ENCODE results near the gene MAP7.

MAP7 gene

GRCh38 chr6:136429264-136430065, 120.8 kb downstream of the MAP7 start:
- no peak overlapping the region for H2BK12ac ChIP-seq (ENCODE audit: low read length)
- no peak overlapping the region for H2BK15ac ChIP-seq (ENCODE audit: low read length)
- WGBS, 2 donors (ENCODE audit: extremely low coverage in 2 of 2, insufficient read length in 2 of 2, insufficient replicate concordance in 1 of 2), result no CpG with 5 or more reads among the region's 8 CpGs
- no peaks in the 10 kb centered on the region for H3K36me3 ChIP-seq (replicated peaks in 1 of 2; ENCODE audit: control insufficient read depth in 2 of 2, insufficient read depth in 2 of 2, low read length in 2 of 2)
- no peak overlapping the region for H4K8ac ChIP-seq (ENCODE audit: low read depth, low read length)
- DNase-seq (ENCODE audit: low spot score), result no peak
- no peak overlapping the region for H3K23ac ChIP-seq (ENCODE audit: low read depth, low read length, poor library complexity)
- no peak overlapping the region for H2AK5ac ChIP-seq (ENCODE audit: low read depth, low read length)
- no peak overlapping the region for H4K91ac ChIP-seq (ENCODE audit: low read depth, low read length, poor library complexity)
- H3K4ac ChIP-seq (ENCODE audit: low read length), result no peak overlapping the region
- H3K14ac ChIP-seq (ENCODE audit: low read length), result no peak overlapping the region
- no peak overlapping the region for H3K9ac ChIP-seq (ENCODE audit: low read depth, low read length, poor library complexity)
- H3K27ac ChIP-seq (replicated peaks; ENCODE audit: low read length), result no peak overlapping the region
- no peaks in the 10 kb centered on the region for H3K4me1 ChIP-seq (ENCODE audit: control insufficient read depth in 2 of 2, insufficient read depth in 1 of 2, low read depth in 1 of 2, low read length in 2 of 2)
- no peak overlapping the region for H2AFZ ChIP-seq (ENCODE audit: low read length)
- H3K9me3 ChIP-seq (replicated peaks in 1 of 2; ENCODE audit: control insufficient read depth in 2 of 2, insufficient read depth in 1 of 2, low read depth in 1 of 2, low read length in 2 of 2), result no peaks in the 10 kb centered on the region
- no peak overlapping the region for H3K4me2 ChIP-seq (ENCODE audit: insufficient read depth, low read length, poor library complexity, severe bottlenecking)
- no peaks in the 10 kb centered on the region for H3K79me1 ChIP-seq (ENCODE audit: low read depth, low read length)
- H2BK120ac ChIP-seq (ENCODE audit: low read depth, low read length), result no peak overlapping the region
- no peaks in the 10 kb centered on the region for H3K27me3 ChIP-seq (ENCODE audit: control insufficient read depth in 3 of 3, insufficient read depth in 3 of 3, low read depth in 1 of 3, low read length in 3 of 3)
- H2BK5ac ChIP-seq (ENCODE audit: low read length), result no peak overlapping the region
- H3K4me3 ChIP-seq (ENCODE audit: low read length in 2 of 2), result no peak overlapping the region
- no peak overlapping the region for H3K18ac ChIP-seq (ENCODE audit: low read length)

GRCh38 chr6:136427378-136427717, 122.9 kb downstream of the MAP7 start:
- no peak overlapping the region for H2BK15ac ChIP-seq (ENCODE audit: low read length)
- no peaks in the 10 kb centered on the region for H3K36me3 ChIP-seq (replicated peaks in 1 of 2; ENCODE audit: control insufficient read depth in 2 of 2, insufficient read depth in 2 of 2, low read length in 2 of 2)
- H3K4me2 ChIP-seq (ENCODE audit: insufficient read depth, low read length, poor library complexity, severe bottlenecking), result no peak overlapping the region
- no peak for DNase-seq (ENCODE audit: low spot score)
- H2BK5ac ChIP-seq (ENCODE audit: low read length), result no peak overlapping the region
- no peak overlapping the region for H2AFZ ChIP-seq (ENCODE audit: low read length)
- no peaks in the 10 kb centered on the region for H3K27me3 ChIP-seq (ENCODE audit: control insufficient read depth in 3 of 3, insufficient read depth in 3 of 3, low read depth in 1 of 3, low read length in 3 of 3)
- H3K23ac ChIP-seq (ENCODE audit: low read depth, low read length, poor library complexity), result no peak overlapping the region
- H3K9ac ChIP-seq (ENCODE audit: low read depth, low read length, poor library complexity), result no peak overlapping the region
- no peak overlapping the region for H3K4me3 ChIP-seq (ENCODE audit: low read length in 2 of 2)
- H4K8ac ChIP-seq (ENCODE audit: low read depth, low read length), result no peak overlapping the region
- no peak overlapping the region for H3K18ac ChIP-seq (ENCODE audit: low read length)
- H2BK12ac ChIP-seq (ENCODE audit: low read length), result no peak overlapping the region
- H3K27ac ChIP-seq (replicated peaks; ENCODE audit: low read length), result no peak overlapping the region
- no peak overlapping the region for H3K14ac ChIP-seq (ENCODE audit: low read length)
- no peak overlapping the region for H3K4ac ChIP-seq (ENCODE audit: low read length)
- H3K4me1 ChIP-seq (ENCODE audit: control insufficient read depth in 2 of 2, insufficient read depth in 1 of 2, low read depth in 1 of 2, low read length in 2 of 2), result no peaks in the 10 kb centered on the region
- H3K9me3 ChIP-seq (replicated peaks in 1 of 2; ENCODE audit: control insufficient read depth in 2 of 2, insufficient read depth in 1 of 2, low read depth in 1 of 2, low read length in 2 of 2), result no peaks in the 10 kb centered on the region
- H3K79me1 ChIP-seq (ENCODE audit: low read depth, low read length), result no peaks in the 10 kb centered on the region
- no peak overlapping the region for H2AK5ac ChIP-seq (ENCODE audit: low read depth, low read length)
- H2BK120ac ChIP-seq (ENCODE audit: low read depth, low read length), result no peak overlapping the region
- H4K91ac ChIP-seq (ENCODE audit: low read depth, low read length, poor library complexity), result no peak overlapping the region

GRCh38 chr6:136426627-136427377, 123.4 kb downstream of the MAP7 start:
- WGBS, 2 donors (ENCODE audit: extremely low coverage in 2 of 2, insufficient read length in 2 of 2, insufficient replicate concordance in 1 of 2), result no CpG with 5 or more reads among the region's 7 CpGs
- Histone ChIP-seq H2AK5ac (ENCODE audit: low read depth, low read length) (no peak overlapping the region), H3K36me3 (replicated peaks in 1 of 2; ENCODE audit: control insufficient read depth in 2 of 2, insufficient read depth in 2 of 2, low read length in 2 of 2) (no peaks in the 10 kb centered on the region), H3K14ac (ENCODE audit: low read length) (no peak overlapping the region), H3K27ac (replicated peaks; ENCODE audit: low read length) (no peak overlapping the region), H3K4ac (ENCODE audit: low read length) (no peak overlapping the region), H4K8ac (ENCODE audit: low read depth, low read length) (no peak overlapping the region), H3K23ac (ENCODE audit: low read depth, low read length, poor library complexity) (no peak overlapping the region), H2AFZ (ENCODE audit: low read length) (no peak overlapping the region), H4K91ac (ENCODE audit: low read depth, low read length, poor library complexity) (no peak overlapping the region), H2BK15ac (ENCODE audit: low read length) (no peak overlapping the region), H3K18ac (ENCODE audit: low read length) (no peak overlapping the region), H2BK5ac (ENCODE audit: low read length) (no peak overlapping the region), H3K4me1 (ENCODE audit: control insufficient read depth in 2 of 2, insufficient read depth in 1 of 2, low read depth in 1 of 2, low read length in 2 of 2) (no peaks in the 10 kb centered on the region), H3K79me1 (ENCODE audit: low read depth, low read length) (no peaks in the 10 kb centered on the region), H3K9me3 (replicated peaks in 1 of 2; ENCODE audit: control insufficient read depth in 2 of 2, insufficient read depth in 1 of 2, low read depth in 1 of 2, low read length in 2 of 2) (no peaks in the 10 kb centered on the region), H3K27me3 (ENCODE audit: control insufficient read depth in 3 of 3, insufficient read depth in 3 of 3, low read depth in 1 of 3, low read length in 3 of 3) (no peaks in the 10 kb centered on the region), H3K4me2 (ENCODE audit: insufficient read depth, low read length, poor library complexity, severe bottlenecking) (no peak overlapping the region), H3K9ac (ENCODE audit: low read depth, low read length, poor library complexity) (no peak overlapping the region), H2BK12ac (ENCODE audit: low read length) (no peak overlapping the region), H2BK120ac (ENCODE audit: low read depth, low read length) (no peak overlapping the region), H3K4me3 (ENCODE audit: low read length in 2 of 2) (no peak overlapping the region)
- no peak for DNase-seq (ENCODE audit: low spot score)

- Histone ChIP-seq H3K9ac (ENCODE audit: low read depth, low read length, poor library complexity) (no peak overlapping the region), H4K91ac (ENCODE audit: low read depth, low read length, poor library complexity) (no peak overlapping the region), H3K4ac (ENCODE audit: low read length) (no peak overlapping the region), H3K27ac (replicated peaks; ENCODE audit: low read length) (no peak overlapping the region), H3K9me3 (replicated peaks in 1 of 2; ENCODE audit: control insufficient read depth in 2 of 2, insufficient read depth in 1 of 2, low read depth in 1 of 2, low read length in 2 of 2) (no peaks in the 10 kb centered on the region), H2AFZ (ENCODE audit: low read length) (no peak overlapping the region), H3K23ac (ENCODE audit: low read depth, low read length, poor library complexity) (no peak overlapping the region), H2BK12ac (ENCODE audit: low read length) (no peak overlapping the region), H4K8ac (ENCODE audit: low read depth, low read length) (no peak overlapping the region), H2BK120ac (ENCODE audit: low read depth, low read length) (no peak overlapping the region), H3K18ac (ENCODE audit: low read length) (no peak overlapping the region), H3K4me1 (ENCODE audit: control insufficient read depth in 2 of 2, insufficient read depth in 1 of 2, low read depth in 1 of 2, low read length in 2 of 2) (no peaks in the 10 kb centered on the region), H3K79me1 (ENCODE audit: low read depth, low read length) (no peaks in the 10 kb centered on the region), H3K4me2 (ENCODE audit: insufficient read depth, low read length, poor library complexity, severe bottlenecking) (no peak overlapping the region), H2BK15ac (ENCODE audit: low read length) (no peak overlapping the region), H3K14ac (ENCODE audit: low read length) (no peak overlapping the region), H3K27me3 (ENCODE audit: control insufficient read depth in 3 of 3, insufficient read depth in 3 of 3, low read depth in 1 of 3, low read length in 3 of 3) (no peaks in the 10 kb centered on the region), H2AK5ac (ENCODE audit: low read depth, low read length) (no peak overlapping the region), H3K4me3 (ENCODE audit: low read length in 2 of 2) (no peak overlapping the region), H2BK5ac (ENCODE audit: low read length) (no peak overlapping the region), H3K36me3 (replicated peaks in 1 of 2; ENCODE audit: control insufficient read depth in 2 of 2, insufficient read depth in 2 of 2, low read length in 2 of 2) (no peaks in the 10 kb centered on the region)
- no peak for DNase-seq (ENCODE audit: low spot score)
- WGBS, 2 donors (ENCODE audit: extremely low coverage in 2 of 2, insufficient read length in 2 of 2, insufficient replicate concordance in 1 of 2), result no CpG with 5 or more reads among the region's 4 CpGs
Observed at GRCh38 chr6:136425793-136426192, 124.4 kb downstream of the MAP7 start.
